Activated CD8-positive, alpha-beta memory T cell treated with anti-CD3 and anti-CD28 coated beads, Interleukin-2, amount 50 U/mL, for 1 hour (primary cell): ENCODE results near the gene FOXJ3.
A peak's percentile ranks its signal among the peaks of the same experiment; 100 is the strongest.

Experiments used
- DNase-seq: peaks from one replicate; pipeline ENCODE4 v3.0.0-alpha.2; 2020; ENCODE audit errors: extremely low read depth

The FOXJ3 gene

GRCh38 chr1:42168391-42168670 is 166.7 kb downstream of the FOXJ3 start:
- no peak for DNase-seq

GRCh38 chr1:42167611-42168390 is 167.2 kb downstream of the FOXJ3 start:
- no peak for DNase-seq

- no peak for DNase-seq
Observed at GRCh38 chr1:42165511-42166210, 169.4 kb downstream of the FOXJ3 start.

GRCh38 chr1:42164551-42165420 is 170.2 kb downstream of the FOXJ3 start, which contains the start of gene GUCA2A:
TSS of gene GUCA2A (minus strand) at chr1:42164745. CDS start at chr1:42164712, 33 bp downstream.
- DNase-seq: no peak

- DNase-seq: no peak
Observed at GRCh38 chr1:42163536-42164503, 171.2 kb downstream of the FOXJ3 start.

- DNase-seq: no peak
Observed at GRCh38 chr1:42163114-42163513, 171.9 kb downstream of the FOXJ3 start.

GRCh38 chr1:42162181-42162580 is 172.9 kb downstream of the FOXJ3 start:
- DNase-seq: no peak

- no peak for DNase-seq
Observed at GRCh38 chr1:42158189-42158588, 176.8 kb downstream of the FOXJ3 start.

GRCh38 chr1:42157667-42158066 is 177.4 kb downstream of the FOXJ3 start:
- DNase-seq: no peak

- no peak for DNase-seq
Observed at GRCh38 chr1:42155362-42155761, 179.7 kb downstream of the FOXJ3 start.

- DNase-seq: no peak
Observed at GRCh38 chr1:42154685-42155084, 180.3 kb downstream of the FOXJ3 start.

- DNase-seq: no peak
Observed at GRCh38 chr1:42153624-42154023, 181.4 kb downstream of the FOXJ3 start.

- no peak for DNase-seq
Observed at GRCh38 chr1:42152907-42153600, 182.0 kb downstream of the FOXJ3 start, which contains the start of gene GUCA2B. TSS of gene GUCA2B (plus strand) at chr1:42153410. CDS start at chr1:42153451, 41 bp downstream.

GRCh38 chr1:42152119-42152518 is 182.9 kb downstream of the FOXJ3 start:
- DNase-seq: no peak

- DNase-seq: no peak
Observed at GRCh38 chr1:42150651-42151050, 184.4 kb downstream of the FOXJ3 start.

- no peak for DNase-seq
Observed at GRCh38 chr1:42148166-42148565, 186.9 kb downstream of the FOXJ3 start.

- peak; percentile 30 for DNase-seq
Observed at GRCh38 chr1:42146626-42147320, 188.3 kb downstream of the FOXJ3 start.

- DNase-seq: no peak
Observed at GRCh38 chr1:42145764-42146625, 189.0 kb downstream of the FOXJ3 start.

- no peak for DNase-seq
Observed at GRCh38 chr1:42145389-42145716, 189.7 kb downstream of the FOXJ3 start.
